ENCODE data around the gene RIPK3.
"Not testable (repeated sequence)": the region's sequence is repeated elsewhere in the genome, so short reads cannot be mapped to it uniquely, and the experiment has no call there.

RIPK3 gene

GRCh38 chr14:24364841-24365240, 25.1 kb upstream of the RIPK3 start:
- H3K4me3 ChIP-seq (ENCODE audit: low read depth, low read length), result no peak overlapping the region
- DNase-seq (ENCODE audit: low read depth), result no peak
- TF ChIP-seq CTCF (IDR thresholded peaks at IDR 0.05; ENCODE audit: control insufficient read depth, extremely low read depth, insufficient read depth), result no peak

DNA sequence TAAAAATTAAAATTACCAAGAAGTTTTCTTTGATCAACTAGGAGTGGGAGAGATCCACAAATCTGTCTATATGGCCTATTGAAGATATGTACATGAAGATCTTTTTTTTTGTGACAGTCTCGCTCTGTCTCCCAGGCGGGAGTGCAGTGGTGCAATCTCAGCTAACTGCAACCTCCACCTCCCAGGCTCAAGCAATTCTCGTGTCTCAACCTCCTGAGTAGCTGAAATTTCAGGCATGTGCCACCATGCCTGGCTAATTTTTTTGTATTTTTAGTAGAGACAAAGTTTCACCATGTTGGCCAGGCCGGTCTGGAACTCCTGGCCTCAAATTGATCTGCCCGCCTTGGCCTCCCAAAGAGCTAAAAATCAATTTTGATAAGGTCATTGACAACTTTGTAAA, 23.6 kb upstream of the RIPK3 start:
- no peak overlapping the region for H3K4me3 ChIP-seq (ENCODE audit: low read depth, low read length)
- no peak for DNase-seq (ENCODE audit: low read depth)
- no peak for TF ChIP-seq CTCF (IDR thresholded peaks at IDR 0.05; ENCODE audit: control insufficient read depth, extremely low read depth, insufficient read depth)

DNA sequence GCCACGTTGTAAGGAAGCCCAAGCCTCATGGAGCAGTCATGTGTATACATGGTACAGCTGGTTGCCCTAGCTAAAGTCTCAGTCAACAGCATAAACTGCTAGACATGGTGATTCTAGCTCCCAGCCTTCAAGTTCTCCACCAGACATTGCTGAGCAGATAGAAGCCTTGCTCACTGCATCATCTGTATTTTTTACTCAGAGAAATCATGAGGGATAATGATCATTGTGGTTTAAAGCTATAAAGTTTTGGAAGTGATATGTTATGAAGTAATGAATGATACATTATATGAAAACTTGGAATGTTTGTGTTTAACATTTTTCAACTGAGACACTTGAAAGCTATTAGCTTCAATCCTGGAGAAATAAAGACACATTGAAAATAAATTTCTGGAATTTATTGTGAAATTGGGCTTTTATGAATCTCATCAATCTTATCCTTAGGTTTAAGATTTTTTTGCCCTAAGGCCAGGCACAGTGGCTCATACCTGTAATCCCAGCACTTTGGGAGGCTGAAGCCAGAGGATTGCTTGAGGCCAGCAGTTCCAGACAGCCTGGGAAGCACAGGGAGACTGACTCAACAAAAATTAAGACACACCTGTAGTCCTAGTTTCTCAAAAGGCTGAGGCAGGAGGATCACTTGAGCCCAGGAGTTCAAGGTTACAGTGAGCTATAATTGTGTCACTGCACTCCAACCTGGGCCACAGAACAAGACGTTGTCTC, 22.6 kb upstream of the RIPK3 start:
- H3K4me3 ChIP-seq (ENCODE audit: low read depth, low read length), result no peak overlapping the region
- DNase-seq (ENCODE audit: low read depth), result no peak
- TF ChIP-seq CTCF (IDR thresholded peaks at IDR 0.05; ENCODE audit: control insufficient read depth, extremely low read depth, insufficient read depth), result no peak

DNA sequence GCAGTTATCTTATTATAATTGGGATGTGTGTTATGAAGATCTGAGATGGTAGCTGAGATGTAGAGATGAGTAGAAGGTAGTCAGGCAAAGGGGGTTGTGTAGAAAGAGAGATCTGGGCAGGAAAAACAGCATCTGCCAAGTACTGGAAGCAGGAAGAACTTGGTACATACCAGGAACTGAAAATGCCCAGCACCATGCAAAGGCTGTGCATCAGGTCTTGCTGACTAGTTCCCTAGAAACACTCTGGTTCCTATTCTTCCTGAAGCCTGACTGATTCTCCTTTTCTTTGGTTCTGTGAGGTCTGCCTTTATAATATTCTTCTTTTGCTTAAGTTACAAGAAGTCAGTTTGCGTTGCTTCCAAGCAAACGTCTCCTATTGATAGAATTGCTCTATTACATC, 21.5 kb upstream of the RIPK3 start:
- no peak for DNase-seq (ENCODE audit: low read depth)
- no peak for TF ChIP-seq CTCF (IDR thresholded peaks at IDR 0.05; ENCODE audit: control insufficient read depth, extremely low read depth, insufficient read depth)
- H3K4me3 ChIP-seq (ENCODE audit: low read depth, low read length), result no peak overlapping the region

- H3K4me3 ChIP-seq (ENCODE audit: low read depth, low read length), result no peak overlapping the region
- TF ChIP-seq CTCF (IDR thresholded peaks at IDR 0.05; ENCODE audit: control insufficient read depth, extremely low read depth, insufficient read depth), result no peak
- no peak for DNase-seq (ENCODE audit: low read depth)
Observed at GRCh38 chr14:24360281-24360680, 20.5 kb upstream of the RIPK3 start.

DNA sequence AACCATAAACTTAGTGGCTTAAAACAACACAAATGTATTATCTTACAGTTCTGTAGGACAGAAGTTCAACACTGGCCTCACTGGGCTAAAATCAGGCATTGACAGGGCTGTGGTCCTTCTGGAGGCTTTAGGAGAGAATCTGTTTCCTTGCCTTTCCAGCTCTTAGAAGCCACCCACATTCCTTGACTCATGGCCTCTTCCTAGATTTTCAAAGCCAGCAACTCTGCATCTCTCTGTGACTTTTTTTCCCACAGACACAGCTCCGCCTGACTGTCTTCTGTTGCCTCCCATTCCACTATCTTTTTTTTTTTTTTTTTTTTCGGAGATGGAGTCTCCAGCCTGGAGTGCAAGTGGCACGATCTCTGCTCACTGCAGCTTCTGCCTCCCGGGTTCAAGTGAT, 16.4 kb upstream of the RIPK3 start:
- DNase-seq (ENCODE audit: low read depth), result no peak
- no peak for TF ChIP-seq CTCF (IDR thresholded peaks at IDR 0.05; ENCODE audit: control insufficient read depth, extremely low read depth, insufficient read depth)
- H3K4me3 ChIP-seq (ENCODE audit: low read depth, low read length), result no peak overlapping the region

DNA sequence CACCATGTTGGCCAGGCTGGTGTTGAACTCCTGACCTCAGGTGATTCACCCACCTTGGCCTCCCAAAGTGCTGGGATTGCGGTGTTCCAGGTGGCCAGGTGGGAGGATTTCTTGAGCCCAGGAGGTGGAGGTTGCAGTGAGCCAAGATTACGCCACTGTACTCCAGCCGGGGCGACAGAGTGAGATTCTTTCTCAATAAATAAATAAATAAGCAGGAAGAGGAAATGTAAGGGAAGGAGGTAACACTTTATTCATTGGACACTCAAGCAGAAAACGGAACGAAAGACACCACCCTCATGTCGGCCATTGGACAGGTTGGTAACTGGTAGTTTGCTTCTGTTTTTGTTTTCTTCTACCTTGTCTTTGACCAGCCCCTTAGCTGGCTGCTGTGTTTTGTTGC, 15.2 kb upstream of the RIPK3 start:
- no peak overlapping the region for H3K4me3 ChIP-seq (ENCODE audit: low read depth, low read length)
- TF ChIP-seq CTCF (IDR thresholded peaks at IDR 0.05; ENCODE audit: control insufficient read depth, extremely low read depth, insufficient read depth), result no peak
- DNase-seq (ENCODE audit: low read depth), result no peak

GRCh38 chr14:24354482-24354825, 14.7 kb upstream of the RIPK3 start:
- not testable (repeated sequence) for DNase-seq (ENCODE audit: low read depth); H3K4me3 ChIP-seq (ENCODE audit: low read depth, low read length)
